ENCODE data around the gene ACSM5.

GRCh38 chr16:20397468-20398074, 11.8 kb upstream of the ACSM5 start:
- TF ChIP-seq CTCF (IDR thresholded peaks at IDR 0.05) (no peak), POLR2A (IDR thresholded peaks at IDR 0.05) (no peak)

Measured in Peyer's patch (tissue), 4 donors.